GM12891 (cell line): Measurements from ENCODE around the gene ENTR1.

Source experiments
- POLR2A ChIP-seq: IDR thresholded peaks from 2 replicates; pipeline ENCODE4 v1.6.1; 2011; ENCODE audit warnings: low read depth, low read length, control low read depth
- POLR2AphosphoS5 ChIP-seq: IDR thresholded peaks from 2 replicates; pipeline ENCODE4 v1.6.1; 2011; ENCODE audit warnings: low read depth, low read length, control low read depth

GRCh38 chr9:136395020-136395340 lies 15.4 kb downstream of the ENTR1 start:
- TF ChIP-seq POLR2AphosphoS5 (no peak; the same call in 1 of the 2 replicates), POLR2A (no peak)
